GM18907 (cell line): Measurements from ENCODE around the gene PIP5KL1.
A peak's percentile ranks its signal among the peaks of the same experiment; 100 is the strongest.

Source experiments
- ATAC-seq: cut with Tn5 transposase; IDR thresholded peaks from one replicate; pipeline ENCODE4 v1.9.1; 2021; ENCODE audit warnings: mild to moderate bottlenecking, moderate library complexity; ENCODE audit not compliant: unreplicated experiment

PIP5KL1 gene, protein sequence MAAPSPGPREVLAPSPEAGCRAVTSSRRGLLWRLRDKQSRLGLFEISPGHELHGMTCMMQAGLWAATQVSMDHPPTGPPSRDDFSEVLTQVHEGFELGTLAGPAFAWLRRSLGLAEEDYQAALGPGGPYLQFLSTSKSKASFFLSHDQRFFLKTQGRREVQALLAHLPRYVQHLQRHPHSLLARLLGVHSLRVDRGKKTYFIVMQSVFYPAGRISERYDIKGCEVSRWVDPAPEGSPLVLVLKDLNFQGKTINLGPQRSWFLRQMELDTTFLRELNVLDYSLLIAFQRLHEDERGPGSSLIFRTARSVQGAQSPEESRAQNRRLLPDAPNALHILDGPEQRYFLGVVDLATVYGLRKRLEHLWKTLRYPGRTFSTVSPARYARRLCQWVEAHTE

GRCh38 chr9:127930231-127931091 lies at the start of gene PIP5KL1:
PIP5KL1 (minus strand) TSS chr9:127930777; CDS start chr9:127930752, 25 bp downstream.
- ATAC-seq: peak; percentile 79

DNA sequence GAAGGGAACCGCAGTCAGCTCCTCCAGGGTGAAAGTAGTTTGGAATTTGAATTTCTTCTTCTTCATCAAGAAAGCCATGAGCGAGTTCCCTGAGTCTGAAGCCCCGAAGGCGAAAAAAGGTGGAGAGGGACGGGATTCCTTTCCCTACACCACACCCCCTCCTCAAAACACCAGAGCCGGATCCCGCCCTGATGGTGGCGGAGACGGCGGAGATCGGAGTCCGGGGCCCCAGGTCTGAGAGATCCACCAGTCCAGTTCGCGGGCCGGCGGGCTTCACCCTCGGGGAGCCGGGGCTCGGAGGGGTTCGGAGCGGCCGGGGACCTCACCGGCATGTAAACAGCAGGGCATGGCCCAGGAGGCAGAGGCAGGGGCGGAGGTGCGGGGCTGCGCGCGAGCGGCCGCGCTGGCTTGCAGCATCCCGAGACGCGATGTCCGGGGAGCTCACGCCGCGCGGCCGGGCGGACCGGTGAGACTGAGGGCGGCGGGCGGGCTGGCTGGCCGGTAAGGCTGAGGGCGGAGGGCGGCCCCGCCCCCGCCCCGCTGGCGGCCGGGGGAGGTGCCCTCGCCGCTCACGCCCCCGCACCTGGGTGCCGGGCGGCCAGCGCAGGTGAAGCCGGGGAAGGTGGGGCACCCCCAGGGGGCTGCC lies 49.6 kb upstream of the PIP5KL1 start:
- peak; percentile 33 for ATAC-seq

GRCh38 chr9:127979333-127980059 lies 48.9 kb upstream of the PIP5KL1 start:
- no peak for ATAC-seq

DNA sequence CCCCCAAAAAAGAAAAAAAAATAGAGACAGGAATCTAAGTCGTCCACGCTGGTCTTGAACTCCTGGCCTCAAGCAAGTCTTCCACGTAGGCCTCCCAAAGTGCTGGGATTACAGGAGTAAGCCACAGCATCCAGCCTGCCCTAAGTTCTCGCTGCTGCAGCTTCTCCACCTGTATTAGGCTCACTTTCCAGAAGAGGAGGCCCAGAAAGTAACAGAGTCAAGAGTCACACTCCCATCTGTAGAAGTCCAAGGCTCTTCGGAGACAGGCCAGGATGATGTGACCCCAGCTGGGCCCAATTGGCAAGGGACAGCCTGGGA lies 48.4 kb upstream of the PIP5KL1 start:
- no peak for ATAC-seq

DNA sequence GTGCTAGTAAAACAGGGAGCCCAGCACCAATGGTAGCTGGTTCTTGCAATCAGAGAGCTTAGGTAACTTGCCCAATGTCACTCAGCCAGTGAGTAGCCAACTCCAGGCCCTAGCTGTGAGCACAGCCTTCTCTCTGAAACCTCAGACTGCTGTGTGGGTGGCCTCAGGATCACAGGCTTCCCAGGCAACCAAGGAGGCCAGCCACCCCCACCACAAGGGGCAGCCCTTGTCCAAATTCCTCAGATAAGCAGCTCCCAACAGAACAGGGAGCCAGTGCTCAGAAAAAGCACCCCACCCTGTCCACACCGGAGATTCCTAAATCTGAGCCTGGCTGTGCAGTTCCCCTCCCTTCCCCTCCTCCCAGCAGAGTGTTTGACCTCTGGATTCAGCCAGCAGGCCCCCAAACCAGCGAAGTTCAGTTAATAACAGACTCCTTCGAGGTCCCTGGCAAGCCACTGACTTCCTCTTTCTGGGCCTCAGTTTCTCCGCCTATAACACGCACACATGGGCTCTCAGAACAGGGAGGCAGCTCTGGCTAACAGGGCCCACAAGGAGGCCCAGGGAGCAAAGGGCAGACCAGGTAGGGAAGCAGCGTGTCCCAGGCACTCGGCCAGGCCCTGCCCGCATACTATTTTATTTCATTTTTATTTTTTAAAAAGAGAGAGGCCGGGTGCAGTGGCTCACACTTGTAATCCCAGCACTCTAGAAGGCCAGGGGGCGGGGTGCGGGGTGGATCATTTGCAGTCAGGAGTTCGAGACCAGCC lies 47.5 kb upstream of the PIP5KL1 start:
- ATAC-seq: no peak

- no peak for ATAC-seq
These were observed 46.7 kb upstream of the PIP5KL1 start for GRCh38 chr9:127977009-127977883.

DNA sequence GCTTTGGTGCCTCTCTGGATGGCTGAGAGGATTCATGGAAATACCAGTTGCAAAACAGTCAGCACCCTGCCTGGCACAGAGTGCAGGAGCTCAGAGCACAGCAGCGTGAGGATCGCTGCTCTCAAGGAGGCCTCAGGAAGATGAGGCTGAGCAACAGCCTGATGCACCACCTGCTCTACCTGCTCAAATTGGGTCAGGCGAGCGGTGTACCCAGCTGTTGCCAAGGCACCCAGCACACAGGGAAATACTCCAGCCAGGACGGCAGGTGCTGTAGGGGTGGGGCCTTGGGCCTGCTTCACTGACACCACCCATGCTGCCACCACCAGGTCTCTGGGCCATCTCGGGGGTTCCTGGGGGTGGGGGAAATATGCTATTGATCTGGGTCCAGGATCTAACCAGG lies 45.9 kb upstream of the PIP5KL1 start:
- ATAC-seq: no peak

- no peak for ATAC-seq
These were observed 45.1 kb upstream of the PIP5KL1 start for GRCh38 chr9:127975376-127976315.

- no peak for ATAC-seq
These were observed 44.2 kb upstream of the PIP5KL1 start for GRCh38 chr9:127974769-127975261.

DNA sequence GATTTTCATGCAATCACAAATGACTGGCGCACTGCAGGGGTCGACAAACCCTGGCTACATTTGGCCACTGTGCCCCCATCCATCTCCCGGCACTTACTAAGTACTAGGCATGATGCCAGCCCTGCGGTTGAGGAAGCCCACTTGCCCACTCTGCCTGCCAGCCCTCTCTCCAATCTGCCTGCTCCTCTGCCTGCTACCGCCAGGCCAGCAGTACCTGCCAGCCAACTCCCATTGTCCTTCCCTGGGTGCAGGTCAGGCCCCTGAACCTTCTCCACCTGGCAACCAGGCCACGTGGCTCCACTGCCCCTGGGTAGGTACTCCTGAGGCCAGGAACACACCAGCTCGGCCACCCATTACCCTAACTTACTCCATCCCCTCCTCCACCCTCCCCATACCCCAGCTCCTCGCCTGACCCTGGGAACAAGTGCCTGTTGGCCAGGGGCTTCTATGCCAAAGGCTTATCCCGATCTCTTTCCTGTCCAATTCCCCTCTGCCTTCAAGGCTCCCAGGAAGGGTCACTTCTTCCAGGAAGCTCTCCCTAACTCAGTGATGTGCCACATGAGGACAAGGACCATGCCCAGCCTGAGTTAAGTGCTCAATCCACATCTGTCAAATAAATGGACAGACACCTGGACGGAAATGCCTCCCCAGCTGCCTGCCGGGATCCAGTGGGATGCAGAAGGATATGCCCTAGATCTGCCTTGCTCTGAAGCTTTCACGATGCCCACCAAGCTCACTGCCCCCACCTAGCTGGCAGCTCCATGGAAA lies 43.6 kb upstream of the PIP5KL1 start:
- ATAC-seq: no peak

DNA sequence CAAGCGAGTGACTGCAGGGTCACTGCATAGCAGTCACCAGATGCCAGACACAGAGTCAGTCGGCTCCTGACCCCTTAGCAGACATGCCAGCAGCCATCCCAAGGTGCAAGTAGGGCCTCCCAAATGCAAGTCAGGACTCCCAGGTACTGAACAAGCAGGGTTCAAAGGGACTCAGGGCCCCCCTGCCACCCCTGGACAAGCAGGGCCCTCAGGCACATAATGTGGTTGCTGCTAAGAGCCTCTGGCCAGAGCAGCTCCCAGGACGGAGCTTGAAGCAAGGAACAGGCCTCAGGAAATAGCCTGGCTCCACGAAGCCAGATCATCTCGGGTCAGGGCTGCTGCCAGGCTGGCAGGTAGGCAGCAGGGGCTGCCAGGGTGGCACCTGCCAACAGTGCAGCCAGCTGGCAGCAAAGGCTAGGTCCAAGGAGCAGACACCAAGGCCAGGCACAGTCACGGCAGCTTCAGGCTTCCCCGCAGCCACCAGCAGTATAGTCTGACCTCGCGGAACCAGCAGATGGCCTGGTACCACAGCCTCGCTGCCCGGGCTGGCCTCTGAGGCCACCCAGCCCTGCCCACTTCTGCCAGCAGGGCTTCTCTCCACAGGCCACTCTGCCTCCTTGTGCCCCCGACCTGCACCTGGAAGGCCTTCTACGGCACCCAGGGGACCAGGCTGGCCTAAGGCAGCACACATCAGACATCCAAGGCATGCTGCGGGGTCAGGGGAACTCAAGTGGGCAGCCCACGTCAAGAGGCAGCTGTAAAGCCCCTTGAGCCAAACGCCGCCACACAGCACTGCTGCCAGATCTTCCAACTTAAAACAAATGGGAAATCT lies 42.8 kb upstream of the PIP5KL1 start:
- no peak for ATAC-seq

DNA sequence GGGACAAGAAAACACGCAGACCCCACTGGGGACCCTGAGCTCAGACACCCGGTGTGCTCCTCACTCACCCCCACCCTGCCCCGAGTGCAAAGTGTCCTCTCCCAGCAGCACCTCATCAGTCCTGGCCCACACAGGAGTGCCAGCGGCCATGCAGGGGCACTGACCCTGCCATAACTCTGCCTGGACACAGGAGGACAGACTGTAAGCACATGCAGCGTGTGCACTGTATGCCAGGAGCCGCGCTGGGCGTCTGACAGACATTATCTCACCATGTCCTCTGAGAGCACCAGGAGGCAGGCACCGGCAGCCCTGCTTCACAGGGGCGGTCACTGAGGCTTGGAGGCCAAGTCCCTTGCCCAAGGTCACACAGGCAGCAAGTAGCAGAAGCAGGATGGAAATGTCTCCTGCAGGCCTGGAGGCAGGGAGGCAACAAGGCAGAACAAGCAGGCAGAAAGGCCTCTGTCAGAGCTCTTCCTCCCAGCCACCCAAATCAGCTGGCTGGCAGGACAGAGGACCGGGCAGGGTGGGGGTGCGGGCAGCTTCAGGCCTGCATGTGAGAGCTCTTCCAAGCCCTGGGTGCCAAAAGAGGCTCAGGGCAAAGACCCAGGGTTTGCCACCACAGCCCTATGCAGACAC lies 41.8 kb upstream of the PIP5KL1 start:
- no peak for ATAC-seq

GRCh38 chr9:127971357-127972235 lies 41.0 kb upstream of the PIP5KL1 start:
- ATAC-seq: peak; percentile 30

- ATAC-seq: peak; percentile 72
These were observed 40.1 kb upstream of the PIP5KL1 start for GRCh38 chr9:127970401-127971313.
